Transverse colon (tissue), 4 donors: ENCODE data around the gene GALNT18. TPM values are rescaled to one million over a fixed set of nuclear protein-coding genes. Genes with fewer than 3 reads are reported as not detected.

ENCODE experiments used
- DNase-seq: peaks from one replicate; pipeline ENCODE4 v3.0.0-alpha.2; 2019
- H3K27ac ChIP-seq, 4 donors: fragments of 200-600 bp; sonication (generic); 2 replicates each; pipeline ENCODE4 v1.5.1; 2016 to 2018; ENCODE audit warnings: inconsistent platforms in 4 of 4
- H3K27me3 ChIP-seq: fragments of 200-600 bp; sonication (generic); 2 replicates; pipeline ENCODE4 v1.5.1; 2017; ENCODE audit warnings: inconsistent platforms
- H3K36me3 ChIP-seq, 4 donors: fragments of 200-600 bp; sonication (generic); 2 replicates each; pipeline ENCODE4 v1.5.1; 2017 to 2019; ENCODE audit warnings: inconsistent platforms in 4 of 4
- H3K4me1 ChIP-seq, 4 donors: fragments of 200-600 bp; sonication (generic); 2 replicates each; pipeline ENCODE4 v1.5.1; 2017 to 2020; ENCODE audit warnings: inconsistent platforms in 4 of 4
- H3K4me3 ChIP-seq, 4 donors: fragments of 200-600 bp; sonication (generic); 1 replicate in 1 of 4; 2 replicates in 3 of 4; pipeline versions ENCODE4 v1.5.1 to v1.6.1; 2017 to 2019; ENCODE audit warnings: inconsistent platforms in 4 of 4
- H3K9me3 ChIP-seq, 2 donors: fragments of 200-600 bp; sonication (generic); 2 replicates each; pipeline ENCODE4 v1.5.1; 2017 to 2019; ENCODE audit warnings: inconsistent platforms in 2 of 2
- CTCF ChIP-seq, 5 experiments: fragments of 200-600 bp in 3 of 5; fragments of 450-650 bp in 2 of 5; sonication (generic) in 3 of 5; IDR thresholded peaks; 1 replicate in 2 of 5; 2 replicates in 3 of 5; pipeline ENCODE4 v1.5.1; 2016 to 2017; ENCODE audit warnings: antibody characterized with exemption in 5 of 5, inconsistent platforms in 3 of 5, mild to moderate bottlenecking in 2 of 5, moderate library complexity in 1 of 5
- EP300 ChIP-seq: sonication (generic); formaldehyde crosslinking; IDR thresholded peaks from one replicate; pipeline ENCODE4 v1.6.1; 2017; ENCODE audit warnings: antibody characterized with exemption, low read depth
- POLR2A ChIP-seq: fragments of 450-650 bp; IDR thresholded peaks from one replicate; pipeline ENCODE4 v1.6.1; 2016; ENCODE audit warnings: antibody characterized with exemption, mild to moderate bottlenecking, moderate library complexity
- POLR2AphosphoS5 ChIP-seq, 3 donors: sonication (generic); formaldehyde crosslinking; IDR thresholded peaks; one replicate each; pipeline ENCODE4 v1.6.1; 2016; ENCODE audit warnings: antibody characterized with exemption in 3 of 3
- WGBS, 2 donors: methylation state at CpG; one replicate each; pipeline ENCODE4 v1.1.5; 2018; ENCODE audit warnings: low coverage in 1 of 2; 5-methylcytosine and 5-hydroxymethylcytosine counted together
- in situ Hi-C, 4 donors: fragments of 200-750 bp; cut with MboI; loops; one replicate each; pipeline versions ENCODE4 v1.15.0 to v1.15.1; 2017; ENCODE audit warnings: low sequenced_read_pairs in 3 of 4, low pct_ligation_motif_present in 1 of 4, low pct_unique_long_range_greater_than_20kb in 1 of 4
- intact Hi-C: fragments of 100-400 bp; cut with DNase I; formaldehyde crosslinking; loops from one replicate; pipeline ENCODE4 v1.15.1; 2023; ENCODE audit warnings: low total_unique reads
- total RNA-seq, 4 donors: library from RNA; depleted of rRNA; stranded (reverse); fragments of >200 nt; gene quantifications; one replicate each; pipeline ENCODE4 v1.1.0, GENCODE V29; 2016

Gene GALNT18
- total RNA-seq, 4 donors from 2014 or later: 5.6 to 22.1 (median 8.4) TPM

DNA sequence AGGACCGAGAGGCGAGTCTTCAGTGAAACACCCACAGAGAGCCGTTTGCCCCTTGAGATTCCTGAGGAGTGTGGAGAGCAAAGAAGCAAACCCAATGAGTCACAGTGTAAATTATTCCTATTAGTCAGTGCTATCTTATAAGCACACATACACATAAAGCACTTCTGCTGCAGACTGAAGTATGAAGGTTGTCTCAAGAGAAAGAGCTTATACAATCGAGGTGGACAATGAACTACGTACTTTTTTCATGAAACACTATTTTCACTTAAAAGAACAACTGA lies 37.3 kb downstream of the GALNT18 start:
- Histone ChIP-seq H3K4me3 (no peak overlapping the region), H3K27ac (peak overlapping the region in 1 of 4 donors; percentile 33), H3K36me3 (no peaks in the 10 kb centered on the region), H3K9me3 (no peaks in the 10 kb centered on the region), H3K4me1 (peaks cover 0 to 7% (median 2%) of the 10 kb centered on the region in 4 donors), H3K27me3 (no peaks in the 10 kb centered on the region)
- in situ Hi-C loops (no loop called here), intact Hi-C loops (no loop called here)
- WGBS, 2 donors: 67 to 71% methylated on average over 5 of the region's 5 CpGs
- DNase-seq: no peak
- peak in 1 of 3 donors; percentile 9 for TF ChIP-seq POLR2AphosphoS5 (IDR thresholded peaks at IDR 0.05)
- TF ChIP-seq POLR2A: no peak
- TF ChIP-seq EP300: no peak
- no peak for TF ChIP-seq CTCF (IDR thresholded peaks at IDR 0.05)

- TF ChIP-seq CTCF (IDR thresholded peaks at IDR 0.05) (no peak), POLR2AphosphoS5 (IDR thresholded peaks at IDR 0.05) (no peak), EP300 (no peak), POLR2A (no peak)
- Histone ChIP-seq H3K4me1 (peaks cover 0 to 7% (median 3%) of the 10 kb centered on the region in 4 donors), H3K36me3 (no peaks in the 10 kb centered on the region), H3K27me3 (no peaks in the 10 kb centered on the region), H3K27ac (peak overlapping the region in 2 of 4 donors; percentile 28 to 33), H3K9me3 (no peaks in the 10 kb centered on the region), H3K4me3 (no peak overlapping the region)
- DNase-seq: no peak
- in situ Hi-C loops: no loop called here
- WGBS, 2 donors: 75 to 79% methylated on average over 8 to 9 of the region's 9 CpGs
- intact Hi-C loops: no loop called here
Measured at GRCh38 chr11:11583801-11584529, 37.8 kb downstream of the GALNT18 start.

DNA sequence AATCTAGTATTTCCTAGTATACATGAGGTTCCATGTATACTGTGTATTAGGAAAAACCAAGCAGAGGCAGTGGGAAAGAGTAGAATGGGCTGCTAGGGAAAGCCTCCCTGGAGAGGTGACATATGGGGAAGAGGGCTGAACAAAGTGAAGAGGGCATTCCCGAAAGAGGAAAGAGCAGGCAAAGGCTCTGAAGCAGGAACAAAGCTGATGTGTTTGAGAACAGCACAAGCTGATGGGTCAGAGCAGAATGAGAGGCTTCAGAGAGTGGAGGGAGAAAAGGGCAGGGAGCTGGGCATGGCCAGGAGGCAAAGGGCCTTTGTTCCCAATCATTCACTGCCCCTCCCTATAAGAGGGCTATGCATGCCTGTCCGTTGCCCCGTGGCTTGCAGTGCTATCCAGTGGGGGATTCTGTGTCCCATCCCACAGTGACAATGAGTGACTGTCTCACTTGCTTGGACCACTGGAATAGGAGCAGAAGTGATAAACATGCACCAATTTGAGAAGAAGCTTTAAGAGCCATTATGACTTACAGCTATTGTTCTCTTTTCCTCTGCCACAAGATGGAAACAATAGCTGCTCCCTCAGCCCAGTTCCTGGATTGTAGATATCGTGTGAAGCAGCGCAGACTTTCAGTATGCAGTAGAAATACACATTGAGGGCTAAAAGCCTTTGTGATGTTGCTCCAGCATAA lies 39.6 kb downstream of the GALNT18 start:
- no peaks in the 10 kb centered on the region for H3K27me3 ChIP-seq
- intact Hi-C loops: no loop called here
- H3K4me1 ChIP-seq: peaks cover 0 to 12% (median 4%) of the 10 kb centered on the region in 4 donors
- in situ Hi-C loops: no loop called here
- H3K9me3 ChIP-seq: no peaks in the 10 kb centered on the region
- no peak for DNase-seq
- H3K4me3 ChIP-seq: no peak overlapping the region
- 28 to 86% methylated on average over 2 to 5 of the region's 5 CpGs for WGBS, 2 donors
- TF ChIP-seq EP300 (no peak), POLR2A (no peak), POLR2AphosphoS5 (IDR thresholded peaks at IDR 0.05) (no peak), CTCF (IDR thresholded peaks at IDR 0.05) (no peak)
- no peaks in the 10 kb centered on the region for H3K36me3 ChIP-seq
- H3K27ac ChIP-seq: peak overlapping the region in 2 of 4 donors; percentile 6 to 26

- 81% methylated on average over 4 of the region's 4 CpGs; no CpG with 5 or more reads in 1 of the 2 donors for WGBS, 2 donors
- in situ Hi-C loops: no loop called here
Measured at GRCh38 chr11:11581481-11581880, 40.3 kb downstream of the GALNT18 start.

More at GRCh38 chr11:11581481-11581880, 40.3 kb downstream of the GALNT18 start:
- Histone ChIP-seq H3K27me3 (no peaks in the 10 kb centered on the region), H3K9me3 (no peaks in the 10 kb centered on the region), H3K27ac (peak overlapping the region in 2 of 4 donors; percentile 6 to 26), H3K36me3 (no peaks in the 10 kb centered on the region), H3K4me3 (no peak overlapping the region), H3K4me1 (peaks cover 0 to 12% (median 4%) of the 10 kb centered on the region in 4 donors)
- intact Hi-C loops: no loop called here
- no peak for TF ChIP-seq EP300
- TF ChIP-seq CTCF (IDR thresholded peaks at IDR 0.05): no peak
- no peak for TF ChIP-seq POLR2AphosphoS5 (IDR thresholded peaks at IDR 0.05)
- no peak for TF ChIP-seq POLR2A
- DNase-seq: no peak
